Measurements from ENCODE around the gene PARVA. TPM values are rescaled to one million over a fixed set of nuclear protein-coding genes. Genes with fewer than 3 reads are reported as not detected.
A peak's percentile ranks its signal among the peaks of the same experiment; 100 is the strongest.

Gene PARVA
- total RNA-seq, 4 donors from 2014 or later = 64.2 to 85.0 (median 70.5) TPM

GRCh38 chr11:12389676-12390657 lies 12.6 kb downstream of the PARVA start:
- peaks cover 0 to 7% (median 0%) of the 10 kb centered on the region in 4 donors for H3K9me3 ChIP-seq
- H3K4me1 ChIP-seq = peaks cover 0 to 70% (median 18%) of the 10 kb centered on the region in 4 donors
- peaks cover 0 to 6% (median 0%) of the 10 kb centered on the region in 3 donors for H3K36me3 ChIP-seq
- TF ChIP-seq POLR2A (IDR thresholded peaks at IDR 0.05) = no peak
- no peak for TF ChIP-seq EP300 (IDR thresholded peaks at IDR 0.05)
- TF ChIP-seq CTCF (IDR thresholded peaks at IDR 0.05) = no peak
- 37 to 44% methylated on average over 9 to 10 of the region's 10 CpGs for WGBS, 2 donors
- H3K27me3 ChIP-seq = no peaks in the 10 kb centered on the region
- peak overlapping the region in 2 of 4 donors; percentile 59 to 70 for H3K27ac ChIP-seq
- no peak for DNase-seq (ENCODE audit: low spot score in 2 of 2)
- H3K4me3 ChIP-seq = no peak overlapping the region

- H3K4me1 ChIP-seq = peaks cover 0 to 69% (median 18%) of the 10 kb centered on the region in 4 donors
- no peak overlapping the region for H3K4me3 ChIP-seq
- H3K9me3 ChIP-seq = peaks cover 0 to 7% (median 0%) of the 10 kb centered on the region in 4 donors
- H3K36me3 ChIP-seq = peaks cover 0 to 6% (median 0%) of the 10 kb centered on the region in 3 donors
- peak overlapping the region in 2 of 4 donors; percentile 56 to 59 for H3K27ac ChIP-seq
- TF ChIP-seq POLR2A (IDR thresholded peaks at IDR 0.05) = no peak
- H3K27me3 ChIP-seq = no peaks in the 10 kb centered on the region
- DNase-seq (ENCODE audit: low spot score in 2 of 2) = no peak
Observed at GRCh38 chr11:12390687-12391110, 13.3 kb downstream of the PARVA start.

- no peak overlapping the region for H3K4me3 ChIP-seq
- H3K27ac ChIP-seq = no peak overlapping the region
- peaks cover 0 to 6% (median 0%) of the 10 kb centered on the region in 3 donors for H3K36me3 ChIP-seq
- 94 to 97% methylated on average over 1 of the region's 1 CpG for WGBS, 2 donors
- no peak for TF ChIP-seq POLR2A (IDR thresholded peaks at IDR 0.05)
- no peak for TF ChIP-seq EP300 (IDR thresholded peaks at IDR 0.05)
- H3K9me3 ChIP-seq = peaks cover 0 to 11% (median 0%) of the 10 kb centered on the region in 4 donors
- peaks cover 0 to 63% (median 14%) of the 10 kb centered on the region in 4 donors for H3K4me1 ChIP-seq
- no peak for DNase-seq (ENCODE audit: low spot score in 2 of 2)
- no peaks in the 10 kb centered on the region for H3K27me3 ChIP-seq
Observed at GRCh38 chr11:12392672-12393071, 15.3 kb downstream of the PARVA start.

GRCh38 chr11:12393691-12394090 lies 16.3 kb downstream of the PARVA start:
- no peaks in the 10 kb centered on the region for H3K27me3 ChIP-seq
- H3K9me3 ChIP-seq = peaks cover 0 to 11% (median 0%) of the 10 kb centered on the region in 4 donors
- H3K36me3 ChIP-seq = peaks cover 0 to 6% (median 0%) of the 10 kb centered on the region in 3 donors
- DNase-seq (ENCODE audit: low spot score in 2 of 2) = no peak
- peaks cover 0 to 63% (median 18%) of the 10 kb centered on the region in 4 donors for H3K4me1 ChIP-seq
- no peak overlapping the region for H3K27ac ChIP-seq
- 84 to 100% methylated on average over 1 of the region's 1 CpG for WGBS, 2 donors
- no peak overlapping the region for H3K4me3 ChIP-seq
- TF ChIP-seq CTCF (IDR thresholded peaks at IDR 0.05) = no peak
- no peak for TF ChIP-seq EP300 (IDR thresholded peaks at IDR 0.05)
- no peak for TF ChIP-seq POLR2A (IDR thresholded peaks at IDR 0.05)

- Histone ChIP-seq H3K4me1 (peaks cover 0 to 63% (median 18%) of the 10 kb centered on the region in 4 donors), H3K4me3 (no peak overlapping the region), H3K36me3 (peaks cover 0 to 6% (median 0%) of the 10 kb centered on the region in 3 donors), H3K27ac (no peak overlapping the region), H3K9me3 (peaks cover 0 to 11% (median 0%) of the 10 kb centered on the region in 4 donors), H3K27me3 (no peaks in the 10 kb centered on the region)
- no peak for DNase-seq (ENCODE audit: low spot score in 2 of 2)
- TF ChIP-seq EP300 (IDR thresholded peaks at IDR 0.05) = no peak
- no peak for TF ChIP-seq CTCF (IDR thresholded peaks at IDR 0.05)
- TF ChIP-seq POLR2A (IDR thresholded peaks at IDR 0.05) = no peak
- 95 to 97% methylated on average over 6 of the region's 6 CpGs for WGBS, 2 donors
Observed at GRCh38 chr11:12394601-12395000, 17.2 kb downstream of the PARVA start.

GRCh38 chr11:12395333-12395732 lies 18.0 kb downstream of the PARVA start:
- no peak for TF ChIP-seq CTCF (IDR thresholded peaks at IDR 0.05)
- no peak for TF ChIP-seq POLR2A (IDR thresholded peaks at IDR 0.05)
- no peak for TF ChIP-seq EP300 (IDR thresholded peaks at IDR 0.05)
- Histone ChIP-seq H3K4me1 (peaks cover 0 to 62% (median 16%) of the 10 kb centered on the region in 4 donors), H3K4me3 (no peak overlapping the region), H3K9me3 (peaks cover 0 to 11% (median 0%) of the 10 kb centered on the region in 4 donors), H3K27ac (peak overlapping the region in 1 of 4 donors; percentile 9), H3K36me3 (peaks cover 0 to 6% (median 0%) of the 10 kb centered on the region in 3 donors), H3K27me3 (no peaks in the 10 kb centered on the region)
- DNase-seq (ENCODE audit: low spot score in 2 of 2) = no peak
- 93 to 94% methylated on average over 9 of the region's 9 CpGs for WGBS, 2 donors
